ENCODE results near the gene ADCY9. TPM values are rescaled to one million over a fixed set of nuclear protein-coding genes. Genes with fewer than 3 reads are reported as not detected.

The ADCY9 gene
- total RNA-seq, 1 experiment from 2014 or later = 9.8 TPM

GRCh38 chr16:4011940-4012629, 104.2 kb downstream of the ADCY9 start:
- Histone ChIP-seq H3K4me3 (replicated peaks in 1 of 2; ENCODE audit: low read depth in 1 of 2, low read length in 2 of 2) (no peak overlapping the region), H3K4me2 (ENCODE audit: low read length) (no peak overlapping the region), H4K20me1 (ENCODE audit: insufficient read depth) (no peaks in the 10 kb centered on the region), H3K9me2 (ENCODE audit: insufficient read depth) (no peaks in the 10 kb centered on the region), H3K4me1 (ENCODE audit: control insufficient read depth in 1 of 2, insufficient read depth in 2 of 2, low read length in 2 of 2) (peaks cover 11 to 18% of the 10 kb centered on the region in 2 experiments), H3K79me2 (ENCODE audit: insufficient read depth, low read length) (no peaks in the 10 kb centered on the region), H2AFZ (ENCODE audit: low read depth, low read length, poor library complexity, severe bottlenecking) (no peak overlapping the region), H3K9me3 (ENCODE audit: control insufficient read depth in 1 of 2, insufficient read depth in 1 of 2, low read depth in 1 of 2, low read length in 2 of 2) (no peaks in the 10 kb centered on the region), H3K27me3 (ENCODE audit: insufficient read depth, low read length) (no peaks in the 10 kb centered on the region), H3K27ac (ENCODE audit: low read depth, low read length) (no peak overlapping the region), H3K36me3 (ENCODE audit: control insufficient read depth in 1 of 2, insufficient read depth in 2 of 2, low read length in 2 of 2) (no peaks in the 10 kb centered on the region), H3K9ac (ENCODE audit: low read length) (no peak overlapping the region)
- intact Hi-C loops (cut with micrococcal nuclease) = no loop called here
- RAD21 ChIA-PET (ENCODE audit: low non-redundant PET in 1 of 2, low total read pairs in 2 of 2, uncharacterized antibody in 2 of 2, unreplicated experiment in 2 of 2) = no interaction called here
- ATAC-seq (no peak), DNase-seq (ENCODE audit: low read depth, low spot score) (no peak)
- no TSS peak for BruUV-seq (replicated peaks)
- CTCF ChIA-PET = no interaction called here
- TF ChIP-seq ATF3 (IDR thresholded peaks at IDR 0.05) = no peak
- TF ChIP-seq TCF7L2 (IDR thresholded peaks at IDR 0.05; ENCODE audit: borderline replicate concordance, extremely low read depth, insufficient read depth, insufficient read length) = no peak
- no peak for TF ChIP-seq EZH2 (IDR thresholded peaks at IDR 0.05)
- no peak for TF ChIP-seq CEBPB (IDR thresholded peaks at IDR 0.05; ENCODE audit: low read depth)
- no peak for TF ChIP-seq ZBTB33 (IDR thresholded peaks at IDR 0.05; ENCODE audit: extremely low read depth, insufficient replicate concordance, low read length)
- TF ChIP-seq SP1 (IDR thresholded peaks at IDR 0.05; ENCODE audit: low read depth) = no peak
- TF ChIP-seq YY1 (IDR thresholded peaks at IDR 0.05; ENCODE audit: extremely low read depth, insufficient replicate concordance, low read depth, low read length) = no peak
- no peak for TF ChIP-seq REST (IDR thresholded peaks at IDR 0.05; ENCODE audit: low read depth)
- TF ChIP-seq EZH2phosphoT487 (IDR thresholded peaks at IDR 0.05; ENCODE audit: borderline replicate concordance) = no peak
- no peak for TF ChIP-seq CTCF (IDR thresholded peaks at IDR 0.05 in 2 of 3, conservative IDR thresholded peaks at IDR 0.05 in 1 of 3; ENCODE audit: borderline replicate concordance in 1 of 3, insufficient read depth in 1 of 3, low read depth in 2 of 3, low read length in 2 of 3)
- no peak for TF ChIP-seq RAD21 (IDR thresholded peaks at IDR 0.05; ENCODE audit: low read depth)
- TF ChIP-seq ELF1 (IDR thresholded peaks at IDR 0.05; ENCODE audit: borderline replicate concordance, low read depth) = no peak
- TF ChIP-seq SRF (IDR thresholded peaks at IDR 0.05; ENCODE audit: low read depth) = no peak
- no peak for TF ChIP-seq POLR2AphosphoS5 (IDR thresholded peaks at IDR 0.05; ENCODE audit: low read depth, low read length)
- TF ChIP-seq MAX (IDR thresholded peaks at IDR 0.05) = no peak
- POLR2A ChIA-PET = no interaction called here

All from HCT116 (cell line).